ENCODE measurements around the gene EPHB2.

DNA sequence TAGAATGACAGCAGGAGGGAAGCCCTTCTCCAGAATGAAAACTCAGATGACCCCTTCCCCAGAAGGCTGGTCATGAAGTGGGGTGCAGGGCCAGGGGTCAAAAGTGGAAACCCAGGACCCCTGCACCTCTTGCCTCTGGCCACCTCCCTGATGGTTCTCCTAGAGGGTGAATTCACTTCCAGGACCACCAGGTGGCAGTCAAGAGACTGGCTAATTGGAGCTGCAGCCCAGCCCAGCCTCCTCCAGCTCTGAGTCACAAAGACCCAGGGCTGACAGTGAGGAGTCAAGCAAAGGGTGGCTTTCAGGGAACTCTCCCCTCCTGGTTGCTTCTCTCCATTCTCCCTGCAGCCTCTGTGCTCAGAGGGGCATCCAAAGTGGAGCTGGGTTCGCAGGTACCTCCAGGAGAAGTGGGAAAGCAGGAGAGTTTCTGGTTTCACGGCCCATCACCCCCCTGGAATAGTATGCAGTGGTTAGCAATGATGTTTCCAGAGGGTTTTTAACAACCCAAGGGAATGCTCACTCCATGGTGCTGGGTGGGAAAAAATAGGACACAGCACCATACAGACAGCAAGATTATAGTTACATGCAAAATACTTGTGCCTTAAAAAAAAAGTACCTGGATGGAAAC is 6.1 kb upstream of the EPHB2 start:
- TF ChIP-seq, protein P1, sequence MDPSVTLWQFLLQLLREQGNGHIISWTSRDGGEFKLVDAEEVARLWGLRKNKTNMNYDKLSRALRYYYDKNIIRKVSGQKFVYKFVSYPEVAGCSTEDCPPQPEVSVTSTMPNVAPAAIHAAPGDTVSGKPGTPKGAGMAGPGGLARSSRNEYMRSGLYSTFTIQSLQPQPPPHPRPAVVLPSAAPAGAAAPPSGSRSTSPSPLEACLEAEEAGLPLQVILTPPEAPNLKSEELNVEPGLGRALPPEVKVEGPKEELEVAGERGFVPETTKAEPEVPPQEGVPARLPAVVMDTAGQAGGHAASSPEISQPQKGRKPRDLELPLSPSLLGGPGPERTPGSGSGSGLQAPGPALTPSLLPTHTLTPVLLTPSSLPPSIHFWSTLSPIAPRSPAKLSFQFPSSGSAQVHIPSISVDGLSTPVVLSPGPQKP (IDR thresholded peaks at IDR 0.05; ENCODE audit: low read depth, low read length), result no peak
- TF ChIP-seq KDM1A (IDR thresholded peaks at IDR 0.05; ENCODE audit: low read depth) (no peak), RAD21 (conservative IDR thresholded peaks at IDR 0.05 in 1 of 2, IDR thresholded peaks at IDR 0.05 in 1 of 2) (peak; percentile 77 to 86), CHD2 (IDR thresholded peaks at IDR 0.05; ENCODE audit: low read length, partially characterized antibody) (no peak), MAFK (IDR thresholded peaks at IDR 0.05; ENCODE audit: partially characterized antibody) (no peak), POLR2A (IDR thresholded peaks at IDR 0.05; ENCODE audit: low read length) (no peak), CBX2 (IDR thresholded peaks at IDR 0.05; ENCODE audit: borderline replicate concordance, low read depth) (no peak), NPAS2 (CRISPR knock-in tag; IDR thresholded peaks at IDR 0.05; ENCODE audit: borderline replicate concordance) (no peak), CEBPB (IDR thresholded peaks at IDR 0.05) (no peak), EHF (CRISPR knock-in tag; IDR thresholded peaks at IDR 0.05) (no peak), MYC (IDR thresholded peaks at IDR 0.05; ENCODE audit: borderline replicate concordance, low read length) (no peak)
- TF ChIP-seq, protein P2, sequence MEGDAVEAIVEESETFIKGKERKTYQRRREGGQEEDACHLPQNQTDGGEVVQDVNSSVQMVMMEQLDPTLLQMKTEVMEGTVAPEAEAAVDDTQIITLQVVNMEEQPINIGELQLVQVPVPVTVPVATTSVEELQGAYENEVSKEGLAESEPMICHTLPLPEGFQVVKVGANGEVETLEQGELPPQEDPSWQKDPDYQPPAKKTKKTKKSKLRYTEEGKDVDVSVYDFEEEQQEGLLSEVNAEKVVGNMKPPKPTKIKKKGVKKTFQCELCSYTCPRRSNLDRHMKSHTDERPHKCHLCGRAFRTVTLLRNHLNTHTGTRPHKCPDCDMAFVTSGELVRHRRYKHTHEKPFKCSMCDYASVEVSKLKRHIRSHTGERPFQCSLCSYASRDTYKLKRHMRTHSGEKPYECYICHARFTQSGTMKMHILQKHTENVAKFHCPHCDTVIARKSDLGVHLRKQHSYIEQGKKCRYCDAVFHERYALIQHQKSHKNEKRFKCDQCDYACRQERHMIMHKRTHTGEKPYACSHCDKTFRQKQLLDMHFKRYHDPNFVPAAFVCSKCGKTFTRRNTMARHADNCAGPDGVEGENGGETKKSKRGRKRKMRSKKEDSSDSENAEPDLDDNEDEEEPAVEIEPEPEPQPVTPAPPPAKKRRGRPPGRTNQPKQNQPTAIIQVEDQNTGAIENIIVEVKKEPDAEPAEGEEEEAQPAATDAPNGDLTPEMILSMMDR (IDR thresholded peaks at IDR 0.05), result peak; percentile 73
- TF ChIP-seq, protein P3, sequence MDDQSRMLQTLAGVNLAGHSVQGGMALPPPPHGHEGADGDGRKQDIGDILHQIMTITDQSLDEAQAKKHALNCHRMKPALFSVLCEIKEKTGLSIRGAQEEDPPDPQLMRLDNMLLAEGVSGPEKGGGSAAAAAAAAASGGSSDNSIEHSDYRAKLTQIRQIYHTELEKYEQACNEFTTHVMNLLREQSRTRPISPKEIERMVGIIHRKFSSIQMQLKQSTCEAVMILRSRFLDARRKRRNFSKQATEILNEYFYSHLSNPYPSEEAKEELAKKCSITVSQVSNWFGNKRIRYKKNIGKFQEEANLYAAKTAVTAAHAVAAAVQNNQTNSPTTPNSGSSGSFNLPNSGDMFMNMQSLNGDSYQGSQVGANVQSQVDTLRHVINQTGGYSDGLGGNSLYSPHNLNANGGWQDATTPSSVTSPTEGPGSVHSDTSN (IDR thresholded peaks at IDR 0.05), result no peak
